ENCODE results near the gene RPL5. TPM values are rescaled to one million over a fixed set of nuclear protein-coding genes. Genes with fewer than 3 reads are reported as not detected.

Gene RPL5
- total RNA-seq: 809 and 953 TPM in 2 replicates

DNA sequence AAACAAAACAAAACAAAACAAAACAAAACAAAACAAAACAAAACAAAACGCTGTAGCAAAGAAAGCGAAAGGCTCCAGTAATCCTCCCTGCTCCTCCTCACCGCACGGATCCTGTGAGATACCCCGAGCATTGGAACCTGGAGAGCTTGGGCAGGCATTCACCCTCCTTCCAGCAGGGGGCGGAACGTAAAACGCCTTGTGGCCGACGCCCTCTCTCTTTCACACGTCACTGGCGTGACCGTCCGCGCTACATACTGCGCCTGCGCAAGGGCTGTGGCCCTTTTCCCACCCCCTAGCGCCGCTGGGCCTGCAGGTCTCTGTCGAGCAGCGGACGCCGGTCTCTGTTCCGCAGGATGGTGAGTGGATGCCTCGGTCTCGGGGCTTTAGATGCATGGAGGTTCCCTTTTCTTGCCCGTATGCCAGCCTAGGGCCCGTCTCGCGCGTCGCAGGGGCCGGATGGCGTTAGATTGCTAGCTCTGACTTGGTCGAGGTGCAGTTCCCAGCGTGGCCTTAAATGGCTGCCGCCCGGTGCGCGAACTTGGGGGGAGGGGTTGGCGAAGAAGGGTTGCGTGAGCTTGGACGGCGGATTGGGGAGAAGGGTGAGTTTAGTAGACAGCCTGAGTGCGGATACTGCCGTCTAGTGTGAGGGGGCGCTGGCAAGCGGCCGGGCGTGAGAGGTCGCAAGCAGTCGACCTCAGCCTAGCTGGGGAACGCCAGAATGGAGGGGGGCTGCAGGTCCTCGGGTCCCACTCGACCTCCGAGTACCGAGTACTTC lies at the start of gene RPL5:
TSS of gene RPL5 (plus strand) at position 279 of the 775 bp plus-strand sequence. CDS start at position 354, 75 bp downstream.

DNA sequence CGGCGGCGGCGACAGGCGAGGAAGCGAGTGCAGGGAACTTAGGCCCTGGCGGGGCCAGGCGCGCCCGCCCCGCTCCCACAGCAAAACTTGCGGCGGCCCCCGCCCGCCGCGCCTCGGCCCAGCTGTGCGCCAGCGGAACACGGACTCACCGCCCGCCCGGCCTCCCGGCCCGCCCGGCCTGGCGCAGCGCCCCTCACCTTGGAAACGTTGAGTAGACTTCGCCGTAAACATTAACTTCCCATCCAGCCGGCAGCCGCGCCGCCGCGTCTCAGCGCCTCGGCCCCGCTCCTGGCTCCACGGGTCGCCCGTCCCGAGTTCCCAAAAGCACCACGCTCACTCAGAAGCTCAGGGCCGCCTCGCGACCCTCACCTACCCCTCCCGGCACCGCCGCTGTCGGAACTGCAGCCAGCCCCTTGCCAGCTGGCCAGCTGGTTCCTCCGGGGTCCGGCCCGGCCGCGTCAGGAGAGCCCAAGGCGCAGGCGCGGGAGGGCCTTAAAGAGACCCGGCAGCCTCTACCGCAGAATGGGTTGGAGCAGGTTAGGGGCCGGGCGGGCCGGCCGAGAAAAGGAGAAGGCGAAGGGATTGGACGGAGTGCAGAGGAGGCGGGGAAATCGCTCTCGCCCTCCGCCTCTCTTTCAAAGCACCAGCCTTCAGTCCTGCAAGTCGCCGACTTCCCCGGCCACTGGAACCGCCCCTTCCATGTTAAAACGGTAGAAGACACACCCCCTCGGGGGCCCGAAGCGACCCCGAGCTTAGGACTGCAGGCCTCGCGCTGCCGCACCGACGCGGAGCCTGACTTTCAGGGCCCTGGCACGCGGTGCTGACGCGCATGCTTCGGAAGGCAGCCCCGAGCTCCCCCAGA lies 47.0 kb upstream of the RPL5 start, which contains the start of gene EVI5:
TSS of gene EVI5 (minus strand) at position 470 of the 862 bp plus-strand sequence. CDS start 48,562 bp downstream, outside the sequence.

Small RNA genes within 50 kb of the gene (small RNA-seq; reads per million reads assigned to genes)
- gene RF00432 (ENCODE audit: low replicate concordance) (not detected), gene SNORA66 (ENCODE audit: low replicate concordance) (188 reads per million, percentile 99 among the genes with 10 or more reads in this experiment), gene SNORD21 (ENCODE audit: low replicate concordance) (not detected)

Other genes with a start within 250 kb of the RPL5 start
- gene EVI5, start 46.9 kb upstream of the RPL5 start, total RNA-seq: 43.2 and 73.3 TPM in 2 replicates
- gene DIPK1A, start 129.4 kb downstream of the RPL5 start, total RNA-seq: 3.9 and 7.6 TPM in 2 replicates
- gene MTF2, start 247.2 kb downstream of the RPL5 start, total RNA-seq: 15.1 and 36.5 TPM in 2 replicates

Measured in placental pericyte (primary cell).